AG04450 (cell line): Measurements from ENCODE around the gene OLFM1. TPM values are rescaled to one million over a fixed set of nuclear protein-coding genes. Genes with fewer than 3 reads are reported as not detected.
"Not testable (repeated sequence)": the region's sequence is repeated elsewhere in the genome, so short reads cannot be mapped to it uniquely, and the experiment has no call there.

Source experiments
- CTCF ChIA-PET: fragments of 300-600, 350-600 bp; formaldehyde crosslinking; extraction: SDS; loops from one replicate; lab custom pipeline; 2022; ENCODE audit warnings: antibody characterized with exemption, inconsistent platforms; lab: Charles Lee
- POLR2A ChIA-PET: fragments of 350-600 bp; formaldehyde crosslinking; extraction: SDS; loops from one replicate; lab custom pipeline; 2021; ENCODE audit warnings: antibody characterized with exemption, inconsistent platforms; lab: Yijun Ruan, JAX
- DNase-seq: peaks from one replicate; pipeline ENCODE4 v3.0.0-alpha.2; 2011; ENCODE audit warnings: low read depth, low spot score
- H3K27ac ChIP-seq: one replicate; pipeline ENCODE4 v1.5.1; 2012; ENCODE audit warnings: low read depth, low read length, control low read depth
- H3K27me3 ChIP-seq: one replicate; pipeline ENCODE4 v1.6.0; 2012; ENCODE audit warnings: low read length; ENCODE audit not compliant: control insufficient read depth, insufficient read depth
- H3K4me3 ChIP-seq: 2 replicates; pipeline ENCODE4 v1.5.1; 2011; ENCODE audit warnings: mild to moderate bottlenecking, low read depth, low read length, control low read depth
- H3K9me3 ChIP-seq: 2 replicates; pipeline ENCODE4 v1.5.1; 2012; ENCODE audit warnings: low read length; ENCODE audit not compliant: control insufficient read depth, insufficient read depth
- CTCF ChIP-seq: IDR thresholded peaks from 2 replicates; pipeline ENCODE4 v1.5.1; 2011; ENCODE audit warnings: low read depth, low read length, control low read depth, inconsistent platforms
- polyA plus RNA-seq: library from polyadenylated mRNA; depleted of rRNA; stranded (reverse); fragments of >200 nt; gene quantifications from 2 replicates; pipeline ENCODE4 v1.2.3, GENCODE V29; 2011

The OLFM1 gene
- polyA plus RNA-seq, 1 experiment: 0.16 TPM

- DNase-seq: no peak
- CTCF ChIA-PET: no interaction called here
- Histone ChIP-seq H3K27me3 (no peaks in the 10 kb centered on the region), H3K9me3 (peaks cover 83% of the 10 kb centered on the region), H3K4me3 (no peak overlapping the region), H3K27ac (no peak overlapping the region)
- POLR2A ChIA-PET: no interaction called here
- no peak for TF ChIP-seq CTCF
Measured at GRCh38 chr9:135147938-135148337, 60.5 kb downstream of the OLFM1 start.

- ChIA-PET CTCF (no interaction called here), POLR2A (no interaction called here)
- H3K9me3 ChIP-seq: peaks cover 88% of the 10 kb centered on the region
- DNase-seq: no peak
- H3K27me3 ChIP-seq: no peaks in the 10 kb centered on the region
- no peak overlapping the region for H3K27ac ChIP-seq
- no peak overlapping the region for H3K4me3 ChIP-seq
- no peak for TF ChIP-seq CTCF
Measured at GRCh38 chr9:135148386-135148785, 60.9 kb downstream of the OLFM1 start.

GRCh38 chr9:135149901-135150300 lies 62.4 kb downstream of the OLFM1 start:
- CTCF ChIA-PET: not testable (repeated sequence)

GRCh38 chr9:135150981-135151380 lies 63.5 kb downstream of the OLFM1 start:
- Histone ChIP-seq H3K27me3 (no peaks in the 10 kb centered on the region), H3K9me3 (peaks cover 80% of the 10 kb centered on the region), H3K4me3 (no peak overlapping the region), H3K27ac (no peak overlapping the region)
- ChIA-PET CTCF (no interaction called here), POLR2A (no interaction called here)
- TF ChIP-seq CTCF: no peak
- DNase-seq: no peak

More at GRCh38 chr9:135149901-135150300, 62.4 kb downstream of the OLFM1 start:
- peaks cover 84% of the 10 kb centered on the region for H3K9me3 ChIP-seq
- H3K4me3 ChIP-seq, POLR2A ChIA-PET, H3K27me3 ChIP-seq, H3K27ac ChIP-seq, DNase-seq: not testable (repeated sequence)

GRCh38 chr9:135151757-135152613 lies 64.5 kb downstream of the OLFM1 start:
- H3K9me3 ChIP-seq: peaks cover 76% of the 10 kb centered on the region
- H3K27me3 ChIP-seq: no peaks in the 10 kb centered on the region
- ChIA-PET POLR2A (no interaction called here), CTCF (no interaction called here)
- H3K4me3 ChIP-seq: no peak overlapping the region
- no peak for DNase-seq
- no peak for TF ChIP-seq CTCF
- H3K27ac ChIP-seq: no peak overlapping the region
